WTC11 (cell line): Measurements from ENCODE around the gene DENND4A. TPM values are rescaled to one million over a fixed set of nuclear protein-coding genes. Genes with fewer than 3 reads are reported as not detected.
"Not testable (repeated sequence)": the region's sequence is repeated elsewhere in the genome, so short reads cannot be mapped to it uniquely, and the experiment has no call there.

Experiments used
- ATAC-seq: fragments of 200-7000 bp; cut with Tn5 transposase; 2 replicates; pipeline ENCODE4 v1.10.0; 2021; ENCODE audit warnings: mild to moderate bottlenecking, moderate library complexity
- CTCF ChIA-PET: fragments of 300-600 bp; sonication (Branson Sonifier 250); formaldehyde crosslinking; loops from one replicate; lab custom pipeline; 2021; ENCODE audit warnings: antibody characterized with exemption; lab: Charles Lee
- POLR2A ChIA-PET: fragments of 350-600 bp; sonication (Branson Sonifier 250); formaldehyde crosslinking; loops from one replicate; lab custom pipeline; 2021; ENCODE audit warnings: antibody characterized with exemption; lab: Charles Lee
- DNase-seq: peaks from one replicate; pipeline ENCODE4 v3.0.0; 2021; ENCODE audit warnings: low spot score
- H3K27ac Mint-ChIP-seq: 2 replicates; pipeline ENCODE4 v1.8.0; 2021; ENCODE audit warnings: mixed read lengths
- H3K27me3 Mint-ChIP-seq: 2 replicates; pipeline ENCODE4 v1.8.0; 2021; ENCODE audit warnings: low read depth, mild to moderate bottlenecking, moderate library complexity, mixed read lengths
- H3K36me3 Mint-ChIP-seq: 2 replicates; pipeline ENCODE4 v1.8.0; 2021; ENCODE audit warnings: mixed read lengths
- H3K4me1 Mint-ChIP-seq: 2 replicates; pipeline ENCODE4 v1.8.0; 2022; ENCODE audit warnings: mixed read lengths
- H3K4me3 Mint-ChIP-seq: 2 replicates; pipeline ENCODE4 v1.8.0; 2021; ENCODE audit warnings: mild to moderate bottlenecking, moderate library complexity, mixed read lengths
- H3K9me3 Mint-ChIP-seq: 2 replicates; pipeline ENCODE4 v1.8.0; 2021; ENCODE audit warnings: mixed read lengths
- CBFB ChIP-seq: sonication (generic); formaldehyde crosslinking; IDR thresholded peaks from 2 replicates; pipeline ENCODE4 v1.8.1; 2022; ENCODE audit warnings: mild to moderate bottlenecking, low read depth, missing genetic modification reagents
- CREB1 ChIP-seq: sonication (generic); formaldehyde crosslinking; IDR thresholded peaks from 2 replicates; pipeline ENCODE4 v1.8.0; 2023; ENCODE audit warnings: mild to moderate bottlenecking, missing genetic modification reagents
- MXD4 ChIP-seq: fragments of 250-450 bp; sonication (Bioruptor Pico); IDR thresholded peaks from 2 replicates; pipeline ENCODE4 v1.8.0; 2021; ENCODE audit warnings: mild to moderate bottlenecking, moderate library complexity, borderline replicate concordance
- NR1H2 ChIP-seq: sonication (generic); formaldehyde crosslinking; IDR thresholded peaks from 2 replicates; pipeline ENCODE4 v1.9.0; 2021; ENCODE audit warnings: mild to moderate bottlenecking, moderate library complexity, missing genetic modification reagents
- TEAD1 ChIP-seq: sonication (generic); formaldehyde crosslinking; IDR thresholded peaks from 2 replicates; pipeline ENCODE4 v1.8.0; 2022; ENCODE audit warnings: mild to moderate bottlenecking, missing genetic modification reagents
- TP53 ChIP-seq: sonication (generic); formaldehyde crosslinking; IDR thresholded peaks from 2 replicates; pipeline ENCODE4 v1.8.1; 2023; ENCODE audit warnings: mild to moderate bottlenecking, missing genetic modification reagents
- ZNF263 ChIP-seq: sonication (generic); formaldehyde crosslinking; IDR thresholded peaks from 2 replicates; pipeline ENCODE4 v1.8.1; 2022; ENCODE audit warnings: low read depth, mild to moderate bottlenecking, moderate library complexity, missing genetic modification reagents
- ZNF317 ChIP-seq: sonication (generic); formaldehyde crosslinking; IDR thresholded peaks from 2 replicates; pipeline ENCODE4 v1.8.1; 2023; ENCODE audit warnings: low read depth, mild to moderate bottlenecking, moderate library complexity, missing genetic modification reagents, borderline replicate concordance
- ZNF396 ChIP-seq: fragments of 250-450 bp; sonication (Bioruptor Pico); IDR thresholded peaks from 2 replicates; pipeline ENCODE4 v1.8.0; 2021; ENCODE audit warnings: mild to moderate bottlenecking, moderate library complexity, borderline replicate concordance
- ZNF416 ChIP-seq: fragments of 250-450 bp; sonication (Bioruptor Pico); IDR thresholded peaks from 2 replicates; pipeline ENCODE4 v1.9.0; 2021; ENCODE audit warnings: mild to moderate bottlenecking, inconsistent platforms
- ZNF671 ChIP-seq: fragments of 250-450 bp; sonication (Bioruptor Pico); IDR thresholded peaks from 2 replicates; pipeline ENCODE4 v1.8.0; 2021; ENCODE audit warnings: mild to moderate bottlenecking
- total RNA-seq: library from RNA; stranded (reverse); gene quantifications from 3 replicates; pipeline ENCODE4 v1.2.3, GENCODE V29; 2021
- TF ChIP-seq, protein P1 (sequence below): sonication (generic); formaldehyde crosslinking; IDR thresholded peaks from 2 replicates; pipeline ENCODE4 v1.8.1; 2023; ENCODE audit warnings: mild to moderate bottlenecking, missing genetic modification reagents, borderline replicate concordance
- TF ChIP-seq, protein P2 (sequence below): fragments of 250-450 bp; sonication (Bioruptor Pico); IDR thresholded peaks from 2 replicates; pipeline ENCODE4 v1.9.0; 2021; ENCODE audit warnings: mild to moderate bottlenecking
- TF ChIP-seq, protein P3 (sequence below): sonication (generic); formaldehyde crosslinking; IDR thresholded peaks from 2 replicates; pipeline ENCODE4 v1.8.0; 2022; ENCODE audit warnings: mild to moderate bottlenecking, missing genetic modification reagents
- TF ChIP-seq, protein P4 (sequence below): sonication (generic); formaldehyde crosslinking; IDR thresholded peaks from 2 replicates; pipeline ENCODE4 v1.8.0; 2022; ENCODE audit warnings: mild to moderate bottlenecking, missing genetic modification reagents
- TF ChIP-seq, protein P5 (sequence below): sonication (generic); formaldehyde crosslinking; IDR thresholded peaks from 2 replicates; pipeline ENCODE4 v1.8.1; 2023; ENCODE audit warnings: mild to moderate bottlenecking, missing genetic modification reagents, moderate library complexity
- TF ChIP-seq, protein P6 (sequence below): sonication (generic); formaldehyde crosslinking; IDR thresholded peaks from 2 replicates; pipeline ENCODE4 v1.8.1; 2023; ENCODE audit warnings: mild to moderate bottlenecking, missing genetic modification reagents
- TF ChIP-seq, protein P7 (sequence below): fragments of 200-600 bp; IDR thresholded peaks from 2 replicates; pipeline ENCODE4 v1.8.0; 2022; ENCODE audit warnings: antibody characterized with exemption

Gene DENND4A
- total RNA-seq, 1 experiment from 2014 or later: 5.7 TPM

DNA sequence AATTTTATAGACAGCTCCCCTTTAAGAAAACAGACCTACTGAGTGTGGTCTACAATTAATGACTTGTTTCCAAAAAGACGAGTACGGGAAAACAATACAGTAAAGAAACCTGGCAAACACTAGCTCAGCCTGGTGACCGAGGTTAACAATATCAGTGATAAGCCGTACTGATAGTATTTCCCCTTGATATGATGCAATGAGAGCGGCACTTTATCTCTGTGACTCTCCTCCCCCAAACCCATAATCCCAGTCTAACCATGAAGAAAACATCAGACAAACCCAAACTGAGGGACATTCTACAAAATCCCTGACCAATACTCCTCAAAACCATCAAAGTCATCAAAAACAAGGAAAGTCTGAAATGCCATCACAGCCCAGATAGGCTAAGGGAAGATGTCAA is 8.2 kb downstream of the DENND4A start (continued):
- TF ChIP-seq, protein P1, sequence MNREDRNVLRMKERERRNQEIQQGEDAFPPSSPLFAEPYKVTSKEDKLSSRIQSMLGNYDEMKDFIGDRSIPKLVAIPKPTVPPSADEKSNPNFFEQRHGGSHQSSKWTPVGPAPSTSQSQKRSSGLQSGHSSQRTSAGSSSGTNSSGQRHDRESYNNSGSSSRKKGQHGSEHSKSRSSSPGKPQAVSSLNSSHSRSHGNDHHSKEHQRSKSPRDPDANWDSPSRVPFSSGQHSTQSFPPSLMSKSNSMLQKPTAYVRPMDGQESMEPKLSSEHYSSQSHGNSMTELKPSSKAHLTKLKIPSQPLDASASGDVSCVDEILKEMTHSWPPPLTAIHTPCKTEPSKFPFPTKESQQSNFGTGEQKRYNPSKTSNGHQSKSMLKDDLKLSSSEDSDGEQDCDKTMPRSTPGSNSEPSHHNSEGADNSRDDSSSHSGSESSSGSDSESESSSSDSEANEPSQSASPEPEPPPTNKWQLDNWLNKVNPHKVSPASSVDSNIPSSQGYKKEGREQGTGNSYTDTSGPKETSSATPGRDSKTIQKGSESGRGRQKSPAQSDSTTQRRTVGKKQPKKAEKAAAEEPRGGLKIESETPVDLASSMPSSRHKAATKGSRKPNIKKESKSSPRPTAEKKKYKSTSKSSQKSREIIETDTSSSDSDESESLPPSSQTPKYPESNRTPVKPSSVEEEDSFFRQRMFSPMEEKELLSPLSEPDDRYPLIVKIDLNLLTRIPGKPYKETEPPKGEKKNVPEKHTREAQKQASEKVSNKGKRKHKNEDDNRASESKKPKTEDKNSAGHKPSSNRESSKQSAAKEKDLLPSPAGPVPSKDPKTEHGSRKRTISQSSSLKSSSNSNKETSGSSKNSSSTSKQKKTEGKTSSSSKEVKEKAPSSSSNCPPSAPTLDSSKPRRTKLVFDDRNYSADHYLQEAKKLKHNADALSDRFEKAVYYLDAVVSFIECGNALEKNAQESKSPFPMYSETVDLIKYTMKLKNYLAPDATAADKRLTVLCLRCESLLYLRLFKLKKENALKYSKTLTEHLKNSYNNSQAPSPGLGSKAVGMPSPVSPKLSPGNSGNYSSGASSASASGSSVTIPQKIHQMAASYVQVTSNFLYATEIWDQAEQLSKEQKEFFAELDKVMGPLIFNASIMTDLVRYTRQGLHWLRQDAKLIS: no peak

DNA sequence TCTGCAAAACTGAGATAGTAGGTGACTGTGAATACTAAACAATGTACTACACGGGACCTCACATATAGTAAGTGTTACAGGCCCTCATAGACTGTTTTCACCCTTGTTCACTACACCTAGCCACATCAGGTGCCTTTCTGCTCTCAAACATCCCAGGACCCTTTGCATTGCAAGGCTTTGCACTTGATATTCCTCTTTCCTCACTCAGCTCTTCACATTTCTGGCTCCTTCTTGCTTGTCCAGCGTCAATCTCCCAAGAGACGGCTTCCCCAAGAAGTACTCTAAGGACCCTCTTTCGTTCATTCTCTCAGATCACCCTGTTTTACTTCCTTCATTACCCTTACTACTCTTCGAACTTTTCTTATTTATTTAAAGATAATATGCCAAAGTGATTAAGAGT is 10.0 kb downstream of the DENND4A start:
- Mint-ChIP-seq H3K4me1 (no peaks in the 10 kb centered on the region), H3K27ac (no peak overlapping the region), H3K27me3 (no peaks in the 10 kb centered on the region), H3K4me3 (no peak overlapping the region), H3K36me3 (no peaks in the 10 kb centered on the region), H3K9me3 (no peaks in the 10 kb centered on the region)
- POLR2A ChIA-PET: no interaction called here
- no peak for ATAC-seq
- TF ChIP-seq ZNF416 (CRISPR knock-in tag): no peak
- TF ChIP-seq, protein P2, sequence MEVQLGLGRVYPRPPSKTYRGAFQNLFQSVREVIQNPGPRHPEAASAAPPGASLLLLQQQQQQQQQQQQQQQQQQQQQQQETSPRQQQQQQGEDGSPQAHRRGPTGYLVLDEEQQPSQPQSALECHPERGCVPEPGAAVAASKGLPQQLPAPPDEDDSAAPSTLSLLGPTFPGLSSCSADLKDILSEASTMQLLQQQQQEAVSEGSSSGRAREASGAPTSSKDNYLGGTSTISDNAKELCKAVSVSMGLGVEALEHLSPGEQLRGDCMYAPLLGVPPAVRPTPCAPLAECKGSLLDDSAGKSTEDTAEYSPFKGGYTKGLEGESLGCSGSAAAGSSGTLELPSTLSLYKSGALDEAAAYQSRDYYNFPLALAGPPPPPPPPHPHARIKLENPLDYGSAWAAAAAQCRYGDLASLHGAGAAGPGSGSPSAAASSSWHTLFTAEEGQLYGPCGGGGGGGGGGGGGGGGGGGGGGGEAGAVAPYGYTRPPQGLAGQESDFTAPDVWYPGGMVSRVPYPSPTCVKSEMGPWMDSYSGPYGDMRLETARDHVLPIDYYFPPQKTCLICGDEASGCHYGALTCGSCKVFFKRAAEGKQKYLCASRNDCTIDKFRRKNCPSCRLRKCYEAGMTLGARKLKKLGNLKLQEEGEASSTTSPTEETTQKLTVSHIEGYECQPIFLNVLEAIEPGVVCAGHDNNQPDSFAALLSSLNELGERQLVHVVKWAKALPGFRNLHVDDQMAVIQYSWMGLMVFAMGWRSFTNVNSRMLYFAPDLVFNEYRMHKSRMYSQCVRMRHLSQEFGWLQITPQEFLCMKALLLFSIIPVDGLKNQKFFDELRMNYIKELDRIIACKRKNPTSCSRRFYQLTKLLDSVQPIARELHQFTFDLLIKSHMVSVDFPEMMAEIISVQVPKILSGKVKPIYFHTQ: no peak
- TF ChIP-seq CBFB (CRISPR knock-in tag): no peak
- TF ChIP-seq ZNF263 (CRISPR knock-in tag): no peak
- no peak for TF ChIP-seq NR1H2 (CRISPR knock-in tag)
- CTCF ChIA-PET: interaction anchor here (0.6 kb wide), 2 partner anchors 13 to 559 kb away, joined by 3 to 6 read pairs; no protein-coding TSS in a partner anchor
- no peak for DNase-seq

DNA sequence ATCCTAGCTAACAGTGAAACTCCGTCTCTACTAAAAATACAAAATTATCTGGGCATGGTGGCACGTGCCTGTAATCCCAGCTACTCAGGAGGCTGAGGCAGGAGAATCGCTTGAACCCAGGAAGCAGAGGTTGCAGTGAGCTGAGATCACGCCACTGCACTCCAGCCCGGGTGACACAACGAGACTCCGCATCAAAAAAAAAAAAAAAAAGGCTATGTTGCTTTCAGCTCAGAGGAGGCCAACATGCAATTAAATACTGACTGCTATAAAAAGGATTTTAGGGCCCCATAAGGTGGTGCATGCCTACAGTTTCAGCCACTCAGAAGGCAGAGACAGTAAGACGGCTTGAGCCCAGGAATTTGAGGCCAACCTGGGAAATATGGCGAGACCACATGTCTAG is 13.4 kb downstream of the DENND4A start:
- H3K36me3 Mint-ChIP-seq, H3K4me1 Mint-ChIP-seq, H3K27me3 Mint-ChIP-seq, H3K4me3 Mint-ChIP-seq, H3K27ac Mint-ChIP-seq, DNase-seq, H3K9me3 Mint-ChIP-seq, ATAC-seq: not testable (repeated sequence)
- POLR2A ChIA-PET: interaction anchor here (0.7 kb wide), 1 partner anchor 13 kb away, joined by 4 read pairs; no protein-coding TSS in a partner anchor
- CTCF ChIA-PET: interaction anchor here (1.2 kb wide), 1 partner anchor 46 kb away, joined by 3 read pairs; no protein-coding TSS in a partner anchor

DNA sequence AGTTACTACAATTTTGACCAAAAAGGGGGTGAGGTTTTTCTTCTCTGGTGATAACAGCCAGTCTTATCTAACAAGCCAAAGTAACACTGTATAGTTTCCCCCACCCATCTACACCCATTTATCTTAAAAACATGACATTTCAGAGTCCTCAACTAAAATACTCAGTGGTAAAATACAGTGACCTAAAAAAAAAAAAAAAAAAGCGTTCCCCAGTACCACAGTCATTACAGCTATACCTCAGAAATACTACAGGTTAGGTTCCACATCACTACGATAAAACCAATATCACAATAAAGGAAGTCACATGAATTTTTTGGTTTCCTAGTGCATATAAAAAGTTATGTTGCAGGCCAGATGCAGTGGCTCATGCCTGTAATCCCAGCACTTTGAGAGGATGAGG is 13.8 kb downstream of the DENND4A start:
- Mint-ChIP-seq H3K9me3 (no peaks in the 10 kb centered on the region), H3K36me3 (no peaks in the 10 kb centered on the region), H3K27ac (no peak overlapping the region), H3K4me1 (no peaks in the 10 kb centered on the region), H3K4me3 (no peak overlapping the region), H3K27me3 (no peaks in the 10 kb centered on the region)
- DNase-seq (no peak), ATAC-seq (no peak)
- CTCF ChIA-PET: no interaction called here
- POLR2A ChIA-PET: no interaction called here
- TF ChIP-seq, protein P3, sequence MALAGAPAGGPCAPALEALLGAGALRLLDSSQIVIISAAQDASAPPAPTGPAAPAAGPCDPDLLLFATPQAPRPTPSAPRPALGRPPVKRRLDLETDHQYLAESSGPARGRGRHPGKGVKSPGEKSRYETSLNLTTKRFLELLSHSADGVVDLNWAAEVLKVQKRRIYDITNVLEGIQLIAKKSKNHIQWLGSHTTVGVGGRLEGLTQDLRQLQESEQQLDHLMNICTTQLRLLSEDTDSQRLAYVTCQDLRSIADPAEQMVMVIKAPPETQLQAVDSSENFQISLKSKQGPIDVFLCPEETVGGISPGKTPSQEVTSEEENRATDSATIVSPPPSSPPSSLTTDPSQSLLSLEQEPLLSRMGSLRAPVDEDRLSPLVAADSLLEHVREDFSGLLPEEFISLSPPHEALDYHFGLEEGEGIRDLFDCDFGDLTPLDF (CRISPR knock-in tag): no peak
- TF ChIP-seq, protein P4, sequence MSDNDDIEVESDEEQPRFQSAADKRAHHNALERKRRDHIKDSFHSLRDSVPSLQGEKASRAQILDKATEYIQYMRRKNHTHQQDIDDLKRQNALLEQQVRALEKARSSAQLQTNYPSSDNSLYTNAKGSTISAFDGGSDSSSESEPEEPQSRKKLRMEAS (CRISPR knock-in tag): no peak
- TF ChIP-seq, protein P5, sequence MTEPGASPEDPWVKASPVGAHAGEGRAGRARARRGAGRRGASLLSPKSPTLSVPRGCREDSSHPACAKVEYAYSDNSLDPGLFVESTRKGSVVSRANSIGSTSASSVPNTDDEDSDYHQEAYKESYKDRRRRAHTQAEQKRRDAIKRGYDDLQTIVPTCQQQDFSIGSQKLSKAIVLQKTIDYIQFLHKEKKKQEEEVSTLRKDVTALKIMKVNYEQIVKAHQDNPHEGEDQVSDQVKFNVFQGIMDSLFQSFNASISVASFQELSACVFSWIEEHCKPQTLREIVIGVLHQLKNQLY (CRISPR knock-in tag): no peak
- TF ChIP-seq ZNF396 (CRISPR knock-in tag): no peak
- TF ChIP-seq MXD4: no peak
- no peak for TF ChIP-seq ZNF317 (CRISPR knock-in tag)
- TF ChIP-seq CREB1: no peak
- TF ChIP-seq ZNF671 (CRISPR knock-in tag): no peak
- TF ChIP-seq TP53 (CRISPR knock-in tag): no peak
- TF ChIP-seq, protein P6, sequence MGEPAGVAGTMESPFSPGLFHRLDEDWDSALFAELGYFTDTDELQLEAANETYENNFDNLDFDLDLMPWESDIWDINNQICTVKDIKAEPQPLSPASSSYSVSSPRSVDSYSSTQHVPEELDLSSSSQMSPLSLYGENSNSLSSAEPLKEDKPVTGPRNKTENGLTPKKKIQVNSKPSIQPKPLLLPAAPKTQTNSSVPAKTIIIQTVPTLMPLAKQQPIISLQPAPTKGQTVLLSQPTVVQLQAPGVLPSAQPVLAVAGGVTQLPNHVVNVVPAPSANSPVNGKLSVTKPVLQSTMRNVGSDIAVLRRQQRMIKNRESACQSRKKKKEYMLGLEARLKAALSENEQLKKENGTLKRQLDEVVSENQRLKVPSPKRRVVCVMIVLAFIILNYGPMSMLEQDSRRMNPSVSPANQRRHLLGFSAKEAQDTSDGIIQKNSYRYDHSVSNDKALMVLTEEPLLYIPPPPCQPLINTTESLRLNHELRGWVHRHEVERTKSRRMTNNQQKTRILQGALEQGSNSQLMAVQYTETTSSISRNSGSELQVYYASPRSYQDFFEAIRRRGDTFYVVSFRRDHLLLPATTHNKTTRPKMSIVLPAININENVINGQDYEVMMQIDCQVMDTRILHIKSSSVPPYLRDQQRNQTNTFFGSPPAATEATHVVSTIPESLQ (CRISPR knock-in tag): no peak
- TF ChIP-seq TEAD1 (CRISPR knock-in tag): no peak
- TF ChIP-seq, protein P7, sequence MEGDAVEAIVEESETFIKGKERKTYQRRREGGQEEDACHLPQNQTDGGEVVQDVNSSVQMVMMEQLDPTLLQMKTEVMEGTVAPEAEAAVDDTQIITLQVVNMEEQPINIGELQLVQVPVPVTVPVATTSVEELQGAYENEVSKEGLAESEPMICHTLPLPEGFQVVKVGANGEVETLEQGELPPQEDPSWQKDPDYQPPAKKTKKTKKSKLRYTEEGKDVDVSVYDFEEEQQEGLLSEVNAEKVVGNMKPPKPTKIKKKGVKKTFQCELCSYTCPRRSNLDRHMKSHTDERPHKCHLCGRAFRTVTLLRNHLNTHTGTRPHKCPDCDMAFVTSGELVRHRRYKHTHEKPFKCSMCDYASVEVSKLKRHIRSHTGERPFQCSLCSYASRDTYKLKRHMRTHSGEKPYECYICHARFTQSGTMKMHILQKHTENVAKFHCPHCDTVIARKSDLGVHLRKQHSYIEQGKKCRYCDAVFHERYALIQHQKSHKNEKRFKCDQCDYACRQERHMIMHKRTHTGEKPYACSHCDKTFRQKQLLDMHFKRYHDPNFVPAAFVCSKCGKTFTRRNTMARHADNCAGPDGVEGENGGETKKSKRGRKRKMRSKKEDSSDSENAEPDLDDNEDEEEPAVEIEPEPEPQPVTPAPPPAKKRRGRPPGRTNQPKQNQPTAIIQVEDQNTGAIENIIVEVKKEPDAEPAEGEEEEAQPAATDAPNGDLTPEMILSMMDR: no peak
